Chondrocyte (in vitro differentiated cells): ENCODE measurements around the gene ARHGEF4. TPM values are rescaled to one million over a fixed set of nuclear protein-coding genes. Genes with fewer than 3 reads are reported as not detected.

Source experiments
- DNase-seq: peaks from one replicate; pipeline ENCODE4 v3.0.0; 2021; ENCODE audit warnings: mixed read lengths, low spot score
- H3K27ac Mint-ChIP-seq: one replicate; pipeline ENCODE4 v1.8.0; 2021; ENCODE audit warnings: mild to moderate bottlenecking, moderate library complexity, mixed read lengths; ENCODE audit not compliant: unreplicated experiment
- H3K27me3 Mint-ChIP-seq: 2 replicates; pipeline ENCODE4 v1.8.0; 2021; ENCODE audit warnings: low read depth, mixed read lengths
- H3K36me3 Mint-ChIP-seq: 2 replicates; pipeline ENCODE4 v1.8.0; 2021; ENCODE audit warnings: low read depth, mixed read lengths
- H3K4me1 Mint-ChIP-seq: 2 replicates; pipeline ENCODE4 v1.8.0; 2021; ENCODE audit warnings: low read depth, mild to moderate bottlenecking, mixed read lengths
- H3K4me3 Mint-ChIP-seq: one replicate; pipeline ENCODE4 v1.8.0; 2021; ENCODE audit warnings: mild to moderate bottlenecking, moderate library complexity, mixed read lengths; ENCODE audit not compliant: unreplicated experiment
- H3K9me3 Mint-ChIP-seq: 2 replicates; pipeline ENCODE4 v1.8.0; 2021; ENCODE audit warnings: low read depth, mixed read lengths
- total RNA-seq: library from RNA; stranded (reverse); gene quantifications from 3 replicates; pipeline ENCODE4 v1.2.1, GENCODE V29; 2021
- TF ChIP-seq, protein P1 (sequence below): fragments of 200-600 bp; sonication (generic); IDR thresholded peaks from 2 replicates; pipeline ENCODE4 v1.5.0; 2021; ENCODE audit warnings: antibody characterized with exemption, mild to moderate bottlenecking, moderate library complexity

The ARHGEF4 gene
- total RNA-seq, 1 donor from 2014 or later: 12.3 TPM

DNA sequence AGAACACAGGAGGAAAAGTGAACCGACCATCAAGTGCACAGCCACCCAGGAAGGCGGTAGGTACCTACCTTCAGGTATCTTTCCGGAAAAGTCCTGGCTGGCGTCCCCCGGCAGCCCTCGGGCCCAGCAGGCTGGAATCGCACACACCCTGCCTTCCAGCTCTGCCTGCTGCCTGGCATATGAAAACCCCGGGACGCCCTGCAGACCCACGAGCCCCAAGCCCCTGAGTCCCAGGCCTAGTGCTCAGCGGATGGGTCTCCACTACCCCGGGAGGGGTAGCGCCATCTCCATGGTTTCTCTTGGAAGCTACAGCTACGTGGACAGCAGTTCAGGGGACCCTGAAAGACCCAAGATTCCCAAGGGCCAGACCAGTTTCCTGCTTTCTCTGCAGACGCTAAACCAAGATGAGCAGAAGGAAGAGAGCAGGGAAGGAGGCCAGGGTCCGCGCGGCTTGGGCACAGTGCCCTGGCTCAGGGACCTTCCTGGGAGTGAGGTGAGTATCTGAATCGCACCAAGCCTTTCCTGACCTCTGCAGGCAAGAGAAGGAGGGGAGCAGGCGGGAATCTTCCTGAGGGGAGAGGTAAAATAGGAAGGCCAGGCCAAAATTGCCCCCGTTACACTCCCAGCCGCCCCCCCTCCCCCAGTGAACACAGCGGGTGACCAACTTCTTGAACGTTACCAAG is 80.4 kb downstream of the ARHGEF4 start:
- H3K36me3 Mint-ChIP-seq: no peaks in the 10 kb centered on the region
- TF ChIP-seq, protein P1, sequence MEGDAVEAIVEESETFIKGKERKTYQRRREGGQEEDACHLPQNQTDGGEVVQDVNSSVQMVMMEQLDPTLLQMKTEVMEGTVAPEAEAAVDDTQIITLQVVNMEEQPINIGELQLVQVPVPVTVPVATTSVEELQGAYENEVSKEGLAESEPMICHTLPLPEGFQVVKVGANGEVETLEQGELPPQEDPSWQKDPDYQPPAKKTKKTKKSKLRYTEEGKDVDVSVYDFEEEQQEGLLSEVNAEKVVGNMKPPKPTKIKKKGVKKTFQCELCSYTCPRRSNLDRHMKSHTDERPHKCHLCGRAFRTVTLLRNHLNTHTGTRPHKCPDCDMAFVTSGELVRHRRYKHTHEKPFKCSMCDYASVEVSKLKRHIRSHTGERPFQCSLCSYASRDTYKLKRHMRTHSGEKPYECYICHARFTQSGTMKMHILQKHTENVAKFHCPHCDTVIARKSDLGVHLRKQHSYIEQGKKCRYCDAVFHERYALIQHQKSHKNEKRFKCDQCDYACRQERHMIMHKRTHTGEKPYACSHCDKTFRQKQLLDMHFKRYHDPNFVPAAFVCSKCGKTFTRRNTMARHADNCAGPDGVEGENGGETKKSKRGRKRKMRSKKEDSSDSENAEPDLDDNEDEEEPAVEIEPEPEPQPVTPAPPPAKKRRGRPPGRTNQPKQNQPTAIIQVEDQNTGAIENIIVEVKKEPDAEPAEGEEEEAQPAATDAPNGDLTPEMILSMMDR: no peak
- peaks cover 13% of the 10 kb centered on the region for H3K27me3 Mint-ChIP-seq
- no peaks in the 10 kb centered on the region for H3K9me3 Mint-ChIP-seq
- no peaks in the 10 kb centered on the region for H3K4me1 Mint-ChIP-seq
- H3K4me3 Mint-ChIP-seq: no peak overlapping the region
- H3K27ac Mint-ChIP-seq: no peak overlapping the region
- DNase-seq: no peak

DNA sequence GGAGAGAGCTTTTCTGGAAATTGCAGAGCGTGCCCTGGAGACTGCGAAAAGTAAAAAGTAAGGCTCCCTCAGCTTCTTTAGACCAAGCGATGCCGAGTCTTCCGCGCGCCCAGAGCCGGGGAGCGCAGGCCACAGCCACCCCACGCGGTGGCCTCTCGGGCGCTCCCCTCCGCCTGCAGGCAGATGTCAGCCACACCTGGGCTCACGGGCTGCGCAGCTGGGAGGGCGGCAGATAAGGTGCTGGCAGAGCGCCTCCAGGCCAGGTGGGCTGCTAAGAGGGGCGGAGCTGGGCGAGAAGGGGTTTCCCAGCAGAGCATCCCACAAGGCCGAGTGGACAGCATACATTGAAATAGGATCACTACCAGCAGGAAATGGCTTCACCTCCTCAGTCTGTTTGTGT is 81.7 kb downstream of the ARHGEF4 start:
- TF ChIP-seq, protein P1: no peak
- peaks cover 5% of the 10 kb centered on the region for H3K27me3 Mint-ChIP-seq
- H3K36me3 Mint-ChIP-seq: no peaks in the 10 kb centered on the region
- no peaks in the 10 kb centered on the region for H3K9me3 Mint-ChIP-seq
- no peak overlapping the region for H3K4me3 Mint-ChIP-seq
- no peak overlapping the region for H3K27ac Mint-ChIP-seq
- no peaks in the 10 kb centered on the region for H3K4me1 Mint-ChIP-seq
- no peak for DNase-seq

- Mint-ChIP-seq H3K9me3 (no peaks in the 10 kb centered on the region), H3K27ac (no peak overlapping the region), H3K27me3 (no peaks in the 10 kb centered on the region), H3K4me3 (no peak overlapping the region), H3K36me3 (no peaks in the 10 kb centered on the region), H3K4me1 (no peaks in the 10 kb centered on the region)
- DNase-seq: no peak
- TF ChIP-seq, protein P1: peak; percentile 88
These were observed 83.9 kb downstream of the ARHGEF4 start for GRCh38 chr2:130920415-130921163.

DNA sequence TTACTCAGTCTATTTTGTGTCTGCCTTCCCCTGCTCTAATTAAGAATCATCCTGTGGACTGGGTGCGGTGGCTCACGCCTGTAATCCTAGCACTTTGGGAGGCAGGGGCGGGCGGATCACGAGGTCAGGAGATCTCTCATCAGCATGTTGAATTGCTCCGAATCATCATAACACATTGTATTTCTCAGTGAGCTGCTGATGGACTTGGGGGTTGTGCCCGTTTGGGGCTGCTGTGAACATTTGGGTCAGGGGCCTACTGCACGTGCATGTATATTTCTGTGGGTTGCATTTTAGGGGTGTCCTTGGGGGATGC is 84.4 kb downstream of the ARHGEF4 start:
- Mint-ChIP-seq H3K36me3 (no peaks in the 10 kb centered on the region), H3K27ac (no peak overlapping the region), H3K27me3 (no peaks in the 10 kb centered on the region), H3K9me3 (no peaks in the 10 kb centered on the region), H3K4me1 (no peaks in the 10 kb centered on the region), H3K4me3 (no peak overlapping the region)
- TF ChIP-seq, protein P1: no peak
- no peak for DNase-seq

DNA sequence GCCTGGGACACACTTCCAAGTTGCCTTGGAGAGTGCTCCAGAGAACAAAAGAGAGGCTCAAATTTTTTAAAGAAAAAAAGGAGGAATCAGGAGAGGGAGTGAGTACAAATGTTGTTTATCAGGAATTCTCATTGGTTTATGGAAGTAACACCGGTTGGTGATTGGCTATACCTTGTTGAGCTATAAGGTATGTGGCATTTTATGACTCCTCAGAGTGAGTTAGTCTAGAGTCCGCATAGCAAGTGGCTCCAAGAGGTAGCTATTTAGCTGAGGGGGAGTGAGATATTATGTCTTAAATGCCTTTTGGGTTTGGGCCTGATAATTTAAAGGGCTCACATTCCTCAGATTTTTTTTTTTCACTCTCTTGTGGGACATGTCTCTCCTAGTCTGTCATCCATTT is 85.7 kb downstream of the ARHGEF4 start:
- no peaks in the 10 kb centered on the region for H3K4me1 Mint-ChIP-seq
- H3K27ac Mint-ChIP-seq: no peak overlapping the region
- H3K36me3 Mint-ChIP-seq: no peaks in the 10 kb centered on the region
- H3K9me3 Mint-ChIP-seq: peaks cover 9% of the 10 kb centered on the region
- DNase-seq: no peak
- H3K27me3 Mint-ChIP-seq: peaks cover 2% of the 10 kb centered on the region
- no peak overlapping the region for H3K4me3 Mint-ChIP-seq
- TF ChIP-seq, protein P1: no peak
